NCI-H1417 (cell line): ENCODE data around the gene PARVA.
A peak's percentile ranks its signal among the peaks of the same experiment; 100 is the strongest.

Source experiments
- DNase-seq, 3 experiments: peaks; one replicate each; lab custom pipeline; 2025; lab: John Stamatoyannopoulos, UW

Gene PARVA

GRCh38 chr11:12556155-12556554, 178.8 kb downstream of the PARVA start:
- no peak for DNase-seq

GRCh38 chr11:12556788-12557384, 179.5 kb downstream of the PARVA start:
- DNase-seq: no peak

GRCh38 chr11:12559011-12559410, 181.6 kb downstream of the PARVA start:
- no peak for DNase-seq

- DNase-seq: no peak
These were observed 183.0 kb downstream of the PARVA start for GRCh38 chr11:12560362-12560761.

GRCh38 chr11:12560861-12561260, 183.5 kb downstream of the PARVA start:
- DNase-seq: no peak

GRCh38 chr11:12564012-12564411, 186.6 kb downstream of the PARVA start:
- no peak for DNase-seq

- no peak for DNase-seq
These were observed 188.0 kb downstream of the PARVA start for GRCh38 chr11:12565406-12565805.

GRCh38 chr11:12567746-12568460, 190.5 kb downstream of the PARVA start:
- no peak for DNase-seq

GRCh38 chr11:12569499-12570425, 192.4 kb downstream of the PARVA start:
- no peak for DNase-seq

GRCh38 chr11:12573707-12574485, 196.5 kb downstream of the PARVA start:
- no peak for DNase-seq

GRCh38 chr11:12577725-12578644, 200.6 kb downstream of the PARVA start:
- DNase-seq: no peak

- no peak for DNase-seq
These were observed 204.0 kb downstream of the PARVA start for GRCh38 chr11:12581416-12581815.

- peak; percentile 23 to 95 (median 61) for DNase-seq
These were observed 204.6 kb downstream of the PARVA start for GRCh38 chr11:12581923-12582322.
